WI38 (cell line): ENCODE results near the gene ZNF416.

ENCODE experiments used
- H3K4me3 ChIP-seq: 2 replicates; pipeline ENCODE4 v1.5.1; 2011; ENCODE audit warnings: low read depth, mild to moderate bottlenecking, control low read depth, low read length
- TF ChIP-seq, protein P1 (sequence below): IDR thresholded peaks from 2 replicates; pipeline ENCODE4 v1.5.1; 2012; ENCODE audit warnings: low read depth, mild to moderate bottlenecking, control low read depth, low read length

The ZNF416 gene

DNA sequence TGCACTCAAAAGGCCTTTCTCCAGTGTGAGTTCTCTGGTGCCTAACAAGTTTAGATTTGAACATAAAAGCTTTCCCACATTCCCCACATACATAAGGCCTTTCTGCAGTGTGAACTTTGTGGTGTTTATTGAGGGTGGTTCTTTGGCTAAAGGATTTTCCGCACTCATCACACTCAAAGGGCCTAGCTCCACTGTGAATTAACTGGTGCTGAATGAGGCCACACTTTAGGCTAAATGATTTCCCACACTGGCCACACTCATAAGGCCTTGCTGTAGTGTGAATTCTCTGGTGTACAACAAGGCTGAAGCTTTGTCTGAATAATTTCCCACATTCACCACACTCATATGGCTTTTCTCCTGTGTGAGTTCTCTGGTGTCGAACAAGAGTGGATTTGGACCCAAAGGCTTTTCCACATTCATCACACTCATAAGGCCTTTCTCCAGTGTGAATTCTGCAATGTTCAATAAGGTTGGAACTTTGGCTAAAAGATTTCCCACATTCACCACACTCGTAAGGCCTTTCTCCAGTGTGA is 6.2 kb downstream of the ZNF416 start:
- TF ChIP-seq, protein P1, sequence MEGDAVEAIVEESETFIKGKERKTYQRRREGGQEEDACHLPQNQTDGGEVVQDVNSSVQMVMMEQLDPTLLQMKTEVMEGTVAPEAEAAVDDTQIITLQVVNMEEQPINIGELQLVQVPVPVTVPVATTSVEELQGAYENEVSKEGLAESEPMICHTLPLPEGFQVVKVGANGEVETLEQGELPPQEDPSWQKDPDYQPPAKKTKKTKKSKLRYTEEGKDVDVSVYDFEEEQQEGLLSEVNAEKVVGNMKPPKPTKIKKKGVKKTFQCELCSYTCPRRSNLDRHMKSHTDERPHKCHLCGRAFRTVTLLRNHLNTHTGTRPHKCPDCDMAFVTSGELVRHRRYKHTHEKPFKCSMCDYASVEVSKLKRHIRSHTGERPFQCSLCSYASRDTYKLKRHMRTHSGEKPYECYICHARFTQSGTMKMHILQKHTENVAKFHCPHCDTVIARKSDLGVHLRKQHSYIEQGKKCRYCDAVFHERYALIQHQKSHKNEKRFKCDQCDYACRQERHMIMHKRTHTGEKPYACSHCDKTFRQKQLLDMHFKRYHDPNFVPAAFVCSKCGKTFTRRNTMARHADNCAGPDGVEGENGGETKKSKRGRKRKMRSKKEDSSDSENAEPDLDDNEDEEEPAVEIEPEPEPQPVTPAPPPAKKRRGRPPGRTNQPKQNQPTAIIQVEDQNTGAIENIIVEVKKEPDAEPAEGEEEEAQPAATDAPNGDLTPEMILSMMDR: no peak
- H3K4me3 ChIP-seq: no peak overlapping the region

DNA sequence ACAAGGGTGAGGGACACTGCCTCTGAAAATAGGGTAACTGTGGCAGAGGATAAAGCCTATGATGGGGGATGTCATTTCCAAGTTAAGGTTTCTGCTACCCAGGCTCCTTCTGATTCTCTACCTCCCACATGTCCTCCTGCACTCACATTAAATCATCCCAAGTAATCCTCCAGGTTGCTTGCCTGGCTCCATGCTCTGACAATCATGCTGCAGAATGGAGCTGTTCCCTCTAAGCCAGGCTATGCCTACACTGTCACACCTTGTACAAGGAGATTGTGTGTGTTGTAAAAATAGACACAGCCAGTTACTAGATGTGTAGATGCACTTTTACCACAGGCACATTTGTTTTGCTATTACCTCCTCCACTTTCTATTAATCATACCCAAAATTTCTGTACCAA is 8.0 kb downstream of the ZNF416 start:
- TF ChIP-seq, protein P1: no peak
- H3K4me3 ChIP-seq: no peak overlapping the region

GRCh38 chr19:57566396-57567265 is 12.1 kb downstream of the ZNF416 start:
- TF ChIP-seq, protein P1: no peak
- no peak overlapping the region for H3K4me3 ChIP-seq

GRCh38 chr19:57563547-57563946 is 15.2 kb downstream of the ZNF416 start:
- TF ChIP-seq, protein P1: no peak
- no peak overlapping the region for H3K4me3 ChIP-seq

- TF ChIP-seq, protein P1: no peak
- H3K4me3 ChIP-seq: peak overlapping the region; percentile 97
Measured at GRCh38 chr19:57560049-57560491, 18.6 kb downstream of the ZNF416 start.

DNA sequence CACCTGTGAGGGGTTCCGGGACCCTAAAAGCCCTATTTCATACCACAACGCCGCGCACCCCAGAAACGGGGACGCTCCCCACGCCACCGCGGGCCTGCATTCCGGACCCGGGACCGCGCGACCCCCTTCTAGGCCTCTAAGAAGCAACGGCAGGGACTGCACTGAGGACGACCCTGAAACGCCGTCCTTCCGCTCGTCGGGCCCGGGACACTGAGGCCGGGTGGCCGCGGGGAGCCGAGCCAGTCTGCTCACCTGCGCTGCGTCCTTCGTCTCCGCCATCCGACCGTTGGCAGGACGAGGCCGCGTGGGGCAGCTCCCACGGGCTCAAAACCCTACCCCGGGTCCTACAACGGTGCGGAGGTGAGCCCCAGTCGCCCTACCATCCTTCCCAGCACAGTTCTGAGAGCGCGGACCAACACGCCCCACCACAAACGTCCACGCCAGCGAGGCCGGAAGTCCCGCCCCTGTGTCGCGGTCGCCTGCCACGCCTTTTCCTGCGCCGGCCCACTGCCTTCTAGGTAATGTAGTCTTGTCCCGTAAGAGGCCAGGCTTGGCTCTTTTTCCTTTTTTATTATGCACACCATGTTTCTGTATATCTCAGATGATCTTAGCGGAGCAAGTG is 19.2 kb downstream of the ZNF416 start, which contains the start of gene ZNF550:
TSS of gene ZNF550 (minus strand) at position 460 of the 622 bp plus-strand sequence. CDS start at position 279, 181 bp downstream.
- peak within 1 kb of the TSS; percentile 97 for H3K4me3 ChIP-seq
- TF ChIP-seq, protein P1: no peak
